ENCODE measurements around the gene ZNF451. TPM values are rescaled to one million over a fixed set of nuclear protein-coding genes. Genes with fewer than 3 reads are reported as not detected.
"Not testable (repeated sequence)": the region's sequence is repeated elsewhere in the genome, so short reads cannot be mapped to it uniquely, and the experiment has no call there.

Gene ZNF451, protein sequence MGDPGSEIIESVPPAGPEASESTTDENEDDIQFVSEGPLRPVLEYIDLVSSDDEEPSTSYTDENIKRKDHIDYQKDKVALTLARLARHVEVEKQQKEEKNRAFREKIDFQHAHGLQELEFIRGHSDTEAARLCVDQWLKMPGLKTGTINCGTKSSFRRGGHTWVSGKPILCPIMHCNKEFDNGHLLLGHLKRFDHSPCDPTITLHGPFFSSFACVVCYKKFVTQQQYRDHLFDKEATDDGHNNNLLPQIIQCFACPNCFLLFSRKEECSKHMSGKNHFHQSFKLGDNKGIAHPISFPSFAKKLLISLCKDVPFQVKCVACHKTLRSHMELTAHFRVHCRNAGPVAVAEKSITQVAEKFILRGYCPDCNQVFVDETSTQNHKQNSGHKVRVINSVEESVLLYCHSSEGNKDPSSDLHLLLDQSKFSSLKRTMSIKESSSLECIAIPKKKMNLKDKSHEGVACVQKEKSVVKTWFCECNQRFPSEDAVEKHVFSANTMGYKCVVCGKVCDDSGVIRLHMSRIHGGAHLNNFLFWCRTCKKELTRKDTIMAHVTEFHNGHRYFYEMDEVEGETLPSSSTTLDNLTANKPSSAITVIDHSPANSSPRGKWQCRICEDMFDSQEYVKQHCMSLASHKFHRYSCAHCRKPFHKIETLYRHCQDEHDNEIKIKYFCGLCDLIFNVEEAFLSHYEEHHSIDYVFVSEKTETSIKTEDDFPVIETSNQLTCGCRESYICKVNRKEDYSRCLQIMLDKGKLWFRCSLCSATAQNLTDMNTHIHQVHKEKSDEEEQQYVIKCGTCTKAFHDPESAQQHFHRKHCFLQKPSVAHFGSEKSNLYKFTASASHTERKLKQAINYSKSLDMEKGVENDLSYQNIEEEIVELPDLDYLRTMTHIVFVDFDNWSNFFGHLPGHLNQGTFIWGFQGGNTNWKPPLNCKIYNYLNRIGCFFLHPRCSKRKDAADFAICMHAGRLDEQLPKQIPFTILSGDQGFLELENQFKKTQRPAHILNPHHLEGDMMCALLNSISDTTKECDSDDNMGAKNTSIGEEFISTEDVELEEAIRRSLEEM
- polyA plus RNA-seq (ENCODE audit: insufficient read length in 3 of 3) = 10 to 100 TPM; 28.8 to 47.3 (median 43.7) TPM
- long read RNA-seq, donor 1, full-length matches to known transcripts = 3 of 3 reads
- long read RNA-seq, donor 1, partial matches to known transcripts = 0 of 3 reads
- long read RNA-seq, donor 1, other reads (novel, unspliced or antisense) = 0 of 3 reads
- long read RNA-seq, donor 2, full-length matches to known transcripts = 4 of 4 reads
- long read RNA-seq, donor 2, partial matches to known transcripts = 0 of 4 reads
- long read RNA-seq, donor 2, other reads (novel, unspliced or antisense) = 0 of 4 reads
- long read RNA-seq, donor 3, partial matches to known transcripts = 0 of 2 reads
- long read RNA-seq, donor 3, other reads (novel, unspliced or antisense) = 0 of 2 reads
- long read RNA-seq, donor 4, partial matches to known transcripts = 0 of 2 reads
- long read RNA-seq, donor 4, other reads (novel, unspliced or antisense) = 0 of 2 reads
- long read RNA-seq, donor 5, full-length matches to known transcripts = 1 of 1 reads
- long read RNA-seq, donor 5, partial matches to known transcripts = 0 of 1 reads
- long read RNA-seq, donor 5, other reads (novel, unspliced or antisense) = 0 of 1 reads
- long read RNA-seq, donor 6, full-length matches to known transcripts = 2 of 2 reads
- long read RNA-seq, donor 6, partial matches to known transcripts = 0 of 2 reads
- long read RNA-seq, donor 6, other reads (novel, unspliced or antisense) = 0 of 2 reads
- long read RNA-seq, donor 7, full-length matches to known transcripts = 8 of 13 reads
- long read RNA-seq, donor 7, partial matches to known transcripts = 5 of 13 reads
- long read RNA-seq, donor 7, other reads (novel, unspliced or antisense) = 0 of 13 reads
- long read RNA-seq, donor 8, partial matches to known transcripts = 0 of 1 reads
- long read RNA-seq, donor 8, other reads (novel, unspliced or antisense) = 0 of 1 reads
- long read RNA-seq, donor 9, full-length matches to known transcripts = 6 of 12 reads
- long read RNA-seq, donor 9, partial matches to known transcripts = 6 of 12 reads
- long read RNA-seq, donor 9, other reads (novel, unspliced or antisense) = 0 of 12 reads
- long read RNA-seq, donor 10, full-length matches to known transcripts = 6 of 12 reads
- long read RNA-seq, donor 10, partial matches to known transcripts = 6 of 12 reads
- long read RNA-seq, donor 10, other reads (novel, unspliced or antisense) = 0 of 12 reads
- long read RNA-seq, donor 11, full-length matches to known transcripts = 1 of 1 reads
- long read RNA-seq, donor 11, partial matches to known transcripts = 0 of 1 reads
- long read RNA-seq, donor 11, other reads (novel, unspliced or antisense) = 0 of 1 reads
- long read RNA-seq, donor 12, full-length matches to known transcripts = 13 of 149 reads
- long read RNA-seq, donor 12, partial matches to known transcripts = 136 of 149 reads
- long read RNA-seq, donor 12, other reads (novel, unspliced or antisense) = 0 of 149 reads
- long read RNA-seq, donor 13, full-length matches to known transcripts = 1 of 1 reads
- long read RNA-seq, donor 13, partial matches to known transcripts = 0 of 1 reads
- long read RNA-seq, donor 13, other reads (novel, unspliced or antisense) = 0 of 1 reads
- long read RNA-seq, donor 14, full-length matches to known transcripts = 3 of 19 reads
- long read RNA-seq, donor 14, partial matches to known transcripts = 16 of 19 reads
- long read RNA-seq, donor 14, other reads (novel, unspliced or antisense) = 0 of 19 reads
- long read RNA-seq, donor 15, full-length matches to known transcripts = 4 of 11 reads
- long read RNA-seq, donor 15, partial matches to known transcripts = 7 of 11 reads
- long read RNA-seq, donor 15, other reads (novel, unspliced or antisense) = 0 of 11 reads
- long read RNA-seq, donor 16, full-length matches to known transcripts = 5 of 5 reads
- long read RNA-seq, donor 16, partial matches to known transcripts = 0 of 5 reads
- long read RNA-seq, donor 16, other reads (novel, unspliced or antisense) = 0 of 5 reads

DNA sequence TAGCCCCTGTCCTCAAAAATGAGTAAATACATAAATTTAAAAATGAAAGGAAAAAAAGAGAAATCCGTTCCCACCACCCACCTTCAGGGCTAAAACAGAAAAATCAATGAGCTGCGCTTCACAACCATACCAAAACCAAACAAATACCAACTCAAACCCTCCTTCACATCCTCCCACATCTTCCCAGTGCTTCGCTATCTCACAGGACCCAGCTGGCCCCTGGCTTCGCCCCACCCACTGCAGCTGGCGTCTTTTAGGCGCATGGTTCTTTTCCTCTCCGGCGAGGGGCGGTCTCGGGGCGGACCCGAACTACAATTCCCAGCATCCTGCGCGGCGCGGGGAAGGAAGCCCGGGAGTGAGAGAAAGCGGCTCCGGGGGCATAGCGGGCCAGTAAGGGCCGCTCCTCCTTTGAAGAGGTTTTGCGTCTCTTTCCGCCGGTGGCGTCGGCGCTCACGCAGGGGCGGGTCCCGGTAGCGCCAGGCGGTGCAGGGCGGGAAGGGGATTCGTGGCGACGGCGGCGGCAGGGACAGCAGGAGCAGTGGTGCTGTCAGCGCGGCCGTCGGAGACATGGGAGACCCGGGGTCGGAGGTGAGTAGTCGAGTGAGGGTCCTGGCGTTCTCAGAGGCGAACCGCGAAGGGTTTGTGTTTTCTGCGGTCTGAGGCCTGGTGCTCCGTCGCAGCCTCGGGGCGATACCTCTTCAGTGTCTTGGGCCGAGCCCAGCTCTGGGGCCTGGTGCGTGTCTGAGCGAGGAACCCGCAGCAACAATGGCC, at the start of gene ZNF451:
Gene ZNF451, plus strand, starts transcription at position 502 of the 771 bp plus-strand sequence. Its CDS starts 66 bp downstream, at position 568.
- DNase-seq = peak; percentile 96

DNA sequence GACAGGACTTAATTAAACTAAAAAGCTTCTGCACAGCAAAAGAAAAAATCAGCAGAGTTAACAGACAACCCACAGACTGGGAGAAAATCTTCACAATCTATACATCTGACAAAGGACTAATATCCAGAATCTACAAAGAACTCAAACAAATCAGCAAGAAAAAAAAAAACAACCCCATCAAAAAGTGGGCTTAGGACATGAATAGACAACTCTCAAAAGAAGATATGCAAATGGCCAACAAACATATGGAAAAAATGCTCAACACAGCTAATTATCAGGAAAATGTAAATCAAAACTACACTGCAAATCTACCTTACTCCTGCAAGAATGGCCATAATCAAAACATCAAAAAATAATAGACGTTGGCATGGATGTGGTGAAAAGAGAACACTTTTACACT, 45.9 kb upstream of the ZNF451 start:
- not testable (repeated sequence) for DNase-seq

DNA sequence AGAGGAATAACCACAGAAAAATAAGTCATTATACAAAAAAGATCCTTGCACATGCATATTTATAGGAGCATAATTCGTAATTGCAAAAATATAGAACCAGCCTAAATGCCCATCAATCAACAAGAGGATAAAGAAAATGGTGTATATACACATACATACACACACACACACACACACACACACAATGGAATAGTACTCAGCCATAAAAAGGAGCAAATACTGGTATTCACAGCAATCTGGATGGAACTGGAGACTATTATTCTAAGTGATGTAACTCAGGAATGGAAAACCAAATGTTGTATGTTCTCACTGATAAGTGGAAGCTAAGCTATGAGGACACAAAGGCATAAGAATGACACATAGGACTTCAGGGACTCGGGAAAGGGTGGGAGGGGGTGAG, 45.4 kb upstream of the ZNF451 start:
- no peak for DNase-seq

DNA sequence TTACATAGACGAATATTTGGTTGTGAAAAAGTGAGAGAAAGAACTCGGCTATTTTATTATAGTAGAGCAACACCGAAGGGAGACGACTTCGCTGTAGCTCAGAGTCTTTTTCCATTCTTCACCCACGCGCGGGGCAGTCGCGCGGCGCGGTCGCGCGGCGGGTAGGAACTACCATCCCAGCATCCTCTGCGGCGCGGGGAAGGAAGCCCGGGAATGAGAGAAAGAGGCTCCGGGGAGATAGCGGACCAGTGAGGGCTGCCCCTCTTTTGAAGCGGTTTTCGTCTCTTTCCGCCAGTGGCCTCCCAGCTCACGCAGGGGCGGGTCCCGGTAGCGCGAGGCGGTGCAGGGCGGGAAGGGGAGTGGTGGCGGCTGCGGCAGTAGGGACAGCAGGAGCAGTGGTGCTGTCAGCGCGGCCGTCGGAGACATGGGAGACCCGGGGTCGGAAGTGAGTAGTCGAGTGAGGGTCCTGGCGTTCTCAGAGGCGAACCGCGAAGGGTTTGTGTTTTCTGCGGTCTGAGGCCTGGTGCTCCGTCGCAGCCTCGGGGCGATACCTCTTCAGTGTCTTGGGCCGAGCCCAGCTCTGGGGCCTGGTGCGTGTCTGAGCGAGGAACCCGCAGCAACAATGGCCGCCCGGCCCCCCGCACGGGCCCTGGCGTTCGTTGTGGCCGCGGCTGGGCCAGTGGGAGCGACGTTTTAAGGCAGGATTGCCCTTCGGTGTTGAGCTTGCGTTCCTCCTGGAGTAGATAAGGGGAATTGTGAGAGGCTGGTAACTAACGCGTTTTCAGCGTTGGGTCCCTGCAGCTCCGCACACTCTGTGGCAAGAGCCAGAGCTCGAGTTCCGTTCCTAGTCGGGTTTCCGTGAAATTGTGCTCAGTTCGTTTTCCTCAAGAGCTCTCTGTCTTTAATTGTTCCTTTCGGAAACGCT, 43.4 kb upstream of the ZNF451 start, which contains the start of gene KIAA1586:
Gene KIAA1586, plus strand, starts transcription at position 362 of the 925 bp plus-strand sequence. Its CDS starts 63 bp downstream, at position 425.
- DNase-seq = peak; percentile 89

DNA sequence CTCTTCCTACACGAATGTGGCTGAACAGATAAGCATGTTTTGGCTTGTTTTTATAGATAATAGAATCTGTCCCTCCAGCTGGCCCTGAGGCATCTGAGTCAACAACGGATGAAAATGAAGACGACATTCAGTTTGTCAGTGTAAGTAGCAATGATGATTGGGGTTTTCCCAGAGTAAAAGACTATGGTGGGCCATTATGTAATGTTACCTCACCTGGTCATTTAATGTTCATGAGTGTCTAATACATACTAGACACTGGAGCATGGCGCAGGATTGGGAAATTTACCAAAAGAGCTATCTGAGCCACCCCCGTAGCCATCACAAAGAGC, 42.8 kb upstream of the ZNF451 start:
- DNase-seq = not testable (repeated sequence)

DNA sequence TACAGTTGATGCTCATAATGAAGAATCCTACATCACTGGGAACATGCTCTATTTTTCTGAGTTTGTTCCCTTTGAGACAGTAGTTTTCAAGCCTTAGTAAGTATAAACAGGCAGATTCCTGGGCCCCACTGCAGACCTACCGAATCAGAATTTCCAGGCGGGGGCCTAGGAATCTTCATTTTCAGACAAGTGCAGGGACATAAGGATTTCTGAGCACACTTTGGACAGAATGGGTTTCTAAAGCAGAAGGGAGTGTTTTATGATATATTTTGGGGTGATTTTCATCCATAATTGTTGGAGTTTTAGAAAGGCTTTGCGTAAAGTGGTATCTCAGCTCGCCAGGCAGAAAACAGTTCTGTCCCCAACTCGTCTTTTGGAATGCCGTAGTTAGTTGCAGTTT, 42.1 kb upstream of the ZNF451 start:
- not testable (repeated sequence) for DNase-seq

DNA sequence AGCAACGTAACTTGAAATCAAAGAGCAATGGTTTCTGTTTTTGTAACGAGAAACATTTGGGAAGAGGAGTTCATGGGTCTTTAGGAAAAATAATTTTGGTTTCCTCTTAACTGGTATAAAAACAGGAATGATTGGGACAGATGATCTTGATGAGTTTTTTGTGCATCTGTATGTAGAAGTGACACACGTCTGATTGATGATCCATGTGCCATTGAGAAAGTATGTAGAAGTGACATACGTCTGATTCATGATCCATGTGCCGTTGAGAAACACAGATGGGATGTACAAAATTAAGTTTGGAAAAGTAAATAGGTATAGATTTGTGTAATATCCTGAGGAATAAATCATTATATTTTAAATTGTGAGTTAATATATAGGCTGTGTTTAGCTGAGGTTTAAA, 41.4 kb upstream of the ZNF451 start:
- DNase-seq = no peak

DNA sequence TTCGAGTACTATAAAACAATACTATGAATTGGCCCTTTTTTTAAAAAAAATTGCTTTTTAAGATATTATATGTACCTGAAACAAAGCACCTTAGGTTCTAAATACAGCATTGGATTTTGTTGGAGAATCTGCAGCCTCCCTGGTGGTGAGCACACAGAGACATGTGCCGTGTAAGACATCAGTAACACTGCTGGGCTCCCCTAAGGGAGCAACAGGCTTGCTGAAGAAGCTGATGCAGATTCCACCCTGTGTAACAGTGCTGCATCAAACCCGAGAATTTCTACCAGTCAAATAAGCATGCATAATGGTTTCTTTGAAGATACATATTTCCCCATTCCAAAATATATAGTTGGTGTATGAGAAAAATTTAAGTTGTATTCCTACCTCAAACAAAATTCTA, 26.1 kb upstream of the ZNF451 start:
- DNase-seq = no peak

DNA sequence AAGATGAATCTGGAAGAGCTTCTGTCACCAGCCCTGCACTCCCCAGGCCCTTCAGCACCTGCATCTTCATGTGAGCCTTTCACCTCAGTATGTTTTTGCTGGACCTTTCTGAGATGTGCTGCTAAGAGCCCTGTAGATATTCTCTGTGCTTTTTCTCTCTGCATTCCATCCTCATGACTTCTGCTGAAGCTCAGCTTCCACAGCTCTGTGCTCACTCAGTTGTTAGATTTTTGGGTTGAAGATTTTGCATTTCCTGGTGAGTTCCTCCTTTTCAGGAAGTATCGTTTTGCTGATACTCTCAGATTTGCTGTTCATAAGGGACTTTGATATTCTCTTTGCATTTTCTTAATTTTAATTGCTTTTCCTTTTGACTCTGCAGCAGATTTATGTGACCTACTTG, 25.2 kb upstream of the ZNF451 start:
- no peak for DNase-seq

DNA sequence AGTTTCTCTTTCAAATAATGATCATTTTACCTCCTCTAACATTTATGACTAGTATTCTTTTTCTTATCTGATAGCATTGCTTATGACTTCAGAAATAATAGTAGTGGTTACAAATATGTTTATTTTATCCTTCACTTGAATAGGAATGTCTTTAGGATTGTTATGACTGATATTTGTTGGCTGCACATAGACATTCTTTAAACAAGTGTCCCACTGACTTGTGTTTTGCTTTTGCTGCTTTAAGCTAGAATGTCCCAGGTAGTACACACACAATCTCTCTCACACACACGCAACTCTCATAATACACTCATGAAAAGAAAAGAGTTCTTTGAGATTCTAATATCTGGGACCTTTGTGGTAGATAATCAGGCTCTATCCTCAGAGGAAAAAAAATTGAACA, 21.9 kb upstream of the ZNF451 start:
- DNase-seq = no peak

DNA sequence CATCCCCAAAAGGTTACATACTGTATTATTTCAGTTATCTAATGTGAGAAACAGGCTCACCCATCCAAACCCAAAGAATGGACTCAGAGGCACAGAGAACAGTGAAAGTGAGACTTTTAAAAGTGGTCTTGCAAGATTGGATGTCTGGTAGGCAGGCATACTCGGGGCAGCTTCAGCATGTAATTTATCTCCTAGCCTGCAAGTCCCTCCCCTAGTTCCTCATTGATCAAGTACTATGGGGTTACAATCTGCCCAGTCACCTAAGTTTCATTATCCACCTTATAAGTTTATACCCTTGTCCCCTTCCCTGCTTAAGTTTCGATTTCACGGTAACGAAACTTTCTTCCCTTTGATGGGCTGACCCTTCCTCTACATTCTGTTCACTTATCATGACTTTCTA, 20.8 kb upstream of the ZNF451 start:
- no peak for DNase-seq

DNA sequence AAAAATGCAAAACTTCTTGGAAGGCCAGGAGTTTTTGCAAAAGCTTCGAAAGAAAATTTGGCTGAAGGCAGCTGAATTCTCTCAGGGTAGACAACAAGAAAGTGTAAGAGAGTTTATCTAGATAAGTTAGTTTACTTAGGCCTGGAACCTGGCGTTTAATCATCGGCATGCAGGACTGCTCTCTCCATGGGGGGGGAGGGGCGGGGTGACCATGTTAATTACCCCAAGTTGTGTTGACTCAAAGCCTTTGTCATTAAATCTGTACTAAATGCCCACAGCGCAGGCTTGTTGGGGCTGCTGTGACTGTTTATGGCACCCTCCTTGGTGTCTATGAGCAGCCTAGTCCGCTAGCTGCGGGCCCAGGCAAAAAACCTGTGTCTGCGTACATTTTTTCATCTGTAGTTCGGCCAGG, 20.1 kb upstream of the ZNF451 start:
- no peak for DNase-seq

DNA sequence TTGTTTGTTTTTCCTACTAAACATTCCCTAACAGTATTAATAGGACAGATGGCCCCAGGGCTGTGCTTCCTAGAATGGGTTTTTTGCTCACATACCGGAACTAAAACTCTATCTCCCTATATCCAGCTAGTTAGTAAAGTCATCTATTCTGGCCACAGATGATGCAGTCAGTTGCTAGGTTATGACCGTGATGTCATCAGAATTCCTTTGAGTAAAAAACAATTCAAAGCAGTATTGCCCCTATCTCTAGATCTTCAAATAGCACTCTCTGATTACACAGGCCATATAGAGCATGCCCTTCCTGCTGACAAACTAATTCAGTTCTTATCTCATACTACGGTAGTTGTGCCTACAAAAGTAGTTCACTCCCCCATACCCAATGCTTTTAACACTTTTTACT, 17.9 kb upstream of the ZNF451 start:
- DNase-seq = no peak

DNA sequence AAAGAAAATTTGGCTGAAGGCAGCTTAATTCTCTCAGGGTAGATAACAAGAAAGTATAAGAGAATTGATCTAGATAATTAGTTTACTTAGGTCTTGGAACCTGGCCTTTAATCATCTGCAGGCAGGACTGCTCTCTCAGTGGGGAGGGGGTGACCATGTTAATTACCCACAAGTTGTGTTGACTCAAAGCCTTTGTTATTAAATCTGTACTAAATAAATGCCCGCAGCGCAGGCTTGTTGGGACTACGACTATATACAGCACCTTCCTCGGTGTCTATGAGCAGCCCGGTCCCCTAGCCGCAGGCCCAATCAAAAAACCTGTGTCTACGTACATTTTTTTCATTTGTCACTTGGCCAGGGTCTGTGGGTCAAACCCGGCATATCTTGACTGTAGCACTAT, 15.6 kb upstream of the ZNF451 start:
- DNase-seq = no peak

DNA sequence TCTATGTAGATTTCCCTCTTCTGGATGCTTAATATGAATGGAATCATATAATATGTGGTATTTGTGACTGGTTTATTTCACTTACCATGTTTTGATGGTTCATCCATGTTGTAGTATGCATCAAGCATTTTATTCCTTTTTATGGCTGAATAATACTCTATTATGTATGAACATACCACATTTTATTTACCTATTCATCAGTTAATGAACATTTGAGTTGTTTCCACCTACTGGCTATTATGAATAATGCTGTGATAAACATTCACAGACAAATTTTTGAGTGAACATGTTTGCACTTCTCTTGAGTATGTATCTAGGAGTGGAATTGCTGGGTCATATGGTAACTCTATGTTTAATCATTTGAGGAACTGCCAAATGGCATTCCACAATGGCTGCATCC, 14.9 kb upstream of the ZNF451 start:
- no peak for DNase-seq
